AG09309 (cell line): ENCODE data around the gene PCK1.

ENCODE experiments used
- DNase-seq: peaks from one replicate; pipeline ENCODE4 v3.0.0-alpha.2; 2010; ENCODE audit warnings: low read depth
- H3K4me3 ChIP-seq: 2 replicates; pipeline ENCODE4 v1.5.1; 2011; ENCODE audit warnings: mild to moderate bottlenecking, low read depth, low read length, moderate library complexity; ENCODE audit not compliant: control insufficient read depth
- CTCF ChIP-seq: IDR thresholded peaks from 2 replicates; pipeline ENCODE4 v1.5.1; 2011; ENCODE audit warnings: mild to moderate bottlenecking, low read depth, low read length, inconsistent platforms; ENCODE audit not compliant: insufficient read depth, control insufficient read depth; ENCODE audit errors: missing control alignments

PCK1 gene

DNA sequence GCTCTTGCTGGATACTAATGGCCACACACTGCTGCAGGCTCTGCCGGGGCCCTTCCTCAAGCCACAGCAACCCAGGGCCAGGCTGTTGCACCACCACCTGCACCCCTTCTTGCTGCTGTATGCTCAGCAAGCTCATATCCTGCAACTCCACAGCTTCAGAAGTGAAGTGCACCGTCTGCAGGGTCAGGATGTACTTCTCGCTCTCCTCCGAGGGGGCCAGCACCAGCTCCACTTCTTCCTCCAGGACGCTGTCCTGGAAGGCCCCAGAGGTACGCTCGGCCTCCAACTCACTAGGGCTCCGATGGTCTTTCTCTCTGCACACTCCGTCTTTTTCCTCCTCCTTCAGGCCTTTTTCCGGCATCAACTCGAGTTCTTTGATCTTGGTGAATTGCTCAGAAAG is 37.1 kb upstream of the PCK1 start:
- no peak overlapping the region for H3K4me3 ChIP-seq
- TF ChIP-seq CTCF = no peak
- DNase-seq = no peak

DNA sequence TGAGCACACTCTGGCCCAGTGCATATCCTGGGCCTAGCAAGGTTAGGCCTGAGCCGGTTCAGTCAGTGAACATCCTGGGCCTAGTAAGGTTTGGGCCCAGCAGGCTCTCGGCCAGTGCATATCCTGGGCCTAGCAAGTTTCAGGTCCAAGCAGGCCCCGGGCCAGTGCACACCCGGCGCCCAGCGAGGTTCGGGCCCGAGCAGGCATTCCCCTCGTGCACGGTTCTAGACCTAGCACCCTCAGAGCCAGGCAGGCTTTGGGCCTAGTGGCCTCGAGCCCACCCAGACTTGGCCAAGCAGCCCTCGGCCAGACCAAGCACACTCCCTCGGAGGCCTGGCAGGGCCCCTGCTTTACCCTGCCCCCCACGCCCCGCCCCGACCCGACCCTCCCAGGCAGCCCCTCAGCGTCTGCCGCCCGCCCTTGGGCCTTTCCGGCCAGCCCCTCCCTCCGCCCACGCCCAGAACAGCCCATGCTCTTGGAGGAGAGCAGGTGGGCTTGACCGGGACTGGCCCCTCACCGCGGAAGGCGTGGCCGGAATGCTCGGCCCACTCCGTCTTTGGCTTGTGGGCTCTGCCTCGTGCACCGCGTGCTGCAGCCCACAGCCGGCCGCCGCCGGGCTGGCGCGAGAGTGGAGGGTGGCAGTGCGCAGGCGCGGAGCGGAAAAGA is 36.3 kb upstream of the PCK1 start, which contains the start of gene CTCFL:
Gene CTCFL (minus strand): TSS at position 630 of the 666 bp plus-strand sequence. CDS start 935 bp downstream, outside the sequence.
- TF ChIP-seq CTCF = no peak
- DNase-seq = no peak
- no peak within 1 kb of the TSS for H3K4me3 ChIP-seq

DNA sequence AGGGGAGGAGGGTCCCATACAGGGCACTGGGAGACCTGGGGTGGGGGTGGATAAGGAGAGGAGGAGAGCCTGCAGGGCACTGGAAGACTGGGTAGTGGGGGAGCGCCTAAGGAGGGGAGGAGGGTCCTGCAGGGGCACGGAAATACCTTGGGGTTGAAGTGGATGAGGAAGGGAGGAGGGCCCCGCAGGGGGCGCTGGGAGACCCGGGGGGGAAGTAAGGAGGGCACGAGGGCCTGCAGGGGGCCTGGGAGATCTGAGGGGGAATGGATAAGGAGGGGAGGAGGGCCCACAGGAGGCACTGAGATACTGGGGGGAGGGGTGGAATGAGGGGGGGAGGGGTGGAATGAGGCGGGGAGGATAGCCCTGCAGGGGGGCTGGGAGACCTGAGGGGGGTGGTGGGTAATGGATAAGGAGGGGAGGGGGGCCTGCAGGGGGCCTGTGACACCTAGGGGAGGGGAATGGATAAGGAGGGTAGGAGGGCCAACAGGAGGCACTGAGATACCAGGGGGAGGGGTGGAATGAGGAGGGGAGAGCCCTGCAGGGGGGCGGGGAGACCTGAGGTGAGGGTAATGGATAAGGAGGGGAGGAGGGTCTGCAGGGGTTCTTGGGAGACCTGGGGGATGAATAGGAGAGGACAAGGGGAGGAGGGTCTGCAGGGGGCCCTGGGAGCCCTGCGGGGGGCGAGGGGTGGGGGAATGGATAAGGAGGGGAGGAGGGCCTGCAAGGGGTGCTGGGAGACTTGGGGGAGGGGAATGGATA is 35.4 kb upstream of the PCK1 start:
- no peak for TF ChIP-seq CTCF
- no peak overlapping the region for H3K4me3 ChIP-seq
- no peak for DNase-seq

- H3K4me3 ChIP-seq = no peak overlapping the region
- TF ChIP-seq CTCF = no peak
- DNase-seq = no peak
These were observed 34.6 kb upstream of the PCK1 start for GRCh38 chr20:57526087-57526884.

DNA sequence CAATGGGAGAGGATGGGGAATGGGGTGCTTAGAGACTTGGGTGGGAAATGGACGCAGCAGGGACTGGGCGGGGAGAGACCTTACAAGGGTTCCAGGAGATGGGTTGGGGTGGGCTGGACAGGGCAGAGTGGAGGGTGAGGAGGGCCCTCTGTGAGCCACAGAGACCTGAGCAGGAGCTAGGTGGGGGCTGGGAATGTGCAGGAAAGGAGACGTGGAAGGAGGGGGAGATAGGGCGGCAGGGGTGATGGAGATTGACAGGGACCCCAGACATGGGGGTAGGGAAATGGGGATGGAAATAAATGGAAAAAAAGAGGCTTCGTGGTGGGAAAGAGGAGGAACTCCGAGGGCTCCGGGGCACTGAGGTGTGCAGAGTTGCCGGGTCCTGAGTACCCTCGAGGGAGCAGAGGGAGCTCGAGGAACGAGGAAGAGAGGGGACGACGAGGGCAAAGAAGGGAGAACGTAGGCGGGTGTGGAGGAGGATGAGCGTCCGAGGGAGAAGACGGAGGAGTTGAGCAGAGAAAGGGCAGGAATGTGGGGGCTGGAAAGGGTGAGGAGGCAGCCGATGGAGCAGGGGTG is 33.9 kb upstream of the PCK1 start:
- no peak for TF ChIP-seq CTCF
- DNase-seq = no peak
- no peak overlapping the region for H3K4me3 ChIP-seq

DNA sequence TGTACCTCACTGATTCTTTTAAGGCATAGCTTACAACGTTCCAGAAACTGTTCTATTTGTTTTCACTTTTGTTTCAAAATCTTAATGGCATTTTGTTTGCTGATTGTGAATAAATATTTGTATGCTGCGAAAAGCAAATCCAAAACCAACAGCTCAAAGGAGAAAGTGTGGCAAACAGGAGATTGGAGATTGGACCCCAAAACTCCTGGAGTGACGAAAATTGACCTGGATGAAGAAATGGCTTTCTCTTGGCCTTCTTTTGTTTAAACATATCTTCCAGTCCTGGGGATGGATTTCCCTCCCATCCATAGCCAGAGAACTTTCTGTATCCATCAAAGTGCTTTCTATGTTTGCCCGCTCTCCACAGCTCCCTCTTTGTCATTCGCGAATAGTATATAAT is 33.2 kb upstream of the PCK1 start:
- no peak for DNase-seq
- no peak for TF ChIP-seq CTCF
- no peak overlapping the region for H3K4me3 ChIP-seq
